Measurements from ENCODE around the gene CFL1. TPM values are rescaled to one million over a fixed set of nuclear protein-coding genes. Genes with fewer than 3 reads are reported as not detected.

The CFL1 gene
- total RNA-seq (1,000 to 10,000 TPM in 1 of 5 experiments, 100 to 1,000 TPM in 4; 403 to 1,550 (median 533) TPM), polyA plus RNA-seq (1,000 to 10,000 TPM; 2,039 to 2,314 TPM), total RNA-seq (387 reads per million, percentile 97 among the genes with 10 or more reads in this experiment)

DNA sequence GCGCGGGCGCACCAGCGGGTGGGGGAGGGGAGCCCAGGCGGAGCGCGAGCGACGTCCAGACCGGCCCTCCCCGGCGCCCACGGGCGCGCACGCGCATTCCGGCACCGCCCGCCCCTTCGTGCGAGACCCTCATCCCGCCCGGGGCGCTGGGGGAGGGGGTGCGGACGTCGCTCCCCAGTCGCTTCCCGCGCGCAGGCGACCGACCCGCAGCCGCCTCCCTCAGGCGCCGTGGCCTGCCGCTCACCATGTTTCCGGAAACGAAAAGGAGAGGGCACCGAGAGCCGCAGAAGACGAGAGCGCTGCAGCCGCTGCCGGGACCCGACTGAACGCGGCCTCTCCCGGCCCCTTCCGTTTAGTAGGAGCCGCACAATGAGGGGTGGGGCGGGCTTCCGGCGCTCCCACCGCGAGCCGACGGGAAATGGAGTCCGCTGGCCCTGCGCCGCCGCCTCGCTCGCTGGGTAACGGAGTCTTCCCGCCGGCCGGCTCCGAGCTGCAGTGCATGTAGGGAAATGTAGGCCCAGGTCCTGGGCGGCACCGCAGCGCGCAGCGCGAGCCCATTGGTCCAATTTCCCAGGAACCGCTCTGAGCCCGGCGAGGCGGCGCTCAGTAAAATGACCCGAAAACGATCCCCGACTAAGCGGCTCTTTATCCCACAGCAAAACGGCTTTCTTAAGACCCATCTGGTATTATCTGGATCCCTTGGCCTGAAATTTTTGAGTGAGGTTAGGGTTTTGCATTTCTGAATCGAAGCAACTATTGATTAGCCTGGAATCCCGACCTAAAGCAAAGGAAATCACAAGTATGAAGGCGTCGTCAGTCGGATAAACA, at the start of gene CFL1:
Gene CFL1 (minus strand): TSS at position 328 of the 828 bp plus-strand sequence. CDS start 81 bp downstream, at position 247.
- POLR2A ChIA-PET = interaction anchor here (0.6 to 12.9 kb wide), 31 partner anchors 9 to 1623 kb away, joined by 3 to 316 read pairs (median 4); partner anchors contain the start of genes BANF1, CCDC85B, CTSW and EFEMP2
- CTCF ChIA-PET = interaction anchor here (0.9 to 8.3 kb wide), 4 partner anchors 12 to 188 kb away, joined by 3 to 159 read pairs (median 16); partner anchors contain the start of genes CCDC85B and FIBP

DNA sequence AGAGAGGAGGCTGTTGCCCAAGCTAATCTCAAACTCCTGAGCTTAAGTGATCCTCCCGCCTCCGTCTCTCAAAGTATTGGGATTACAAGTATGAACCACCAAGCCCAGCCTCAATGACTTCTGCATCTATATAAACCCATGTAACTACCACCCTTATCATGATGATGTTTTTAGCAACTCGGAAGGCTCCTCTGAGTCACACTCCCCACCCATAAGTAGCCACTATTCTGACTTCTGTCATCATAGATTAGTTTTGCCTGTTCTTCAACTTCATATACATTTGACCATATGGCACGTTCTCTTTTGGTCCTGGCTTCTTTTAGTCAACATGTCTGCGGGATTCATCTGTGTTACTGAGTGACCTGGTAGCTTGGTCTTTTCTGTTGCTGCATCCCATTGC, 48.6 kb upstream of the CFL1 start:
- intact Hi-C loops (cut with micrococcal nuclease) = loop anchor here in 1 of 2 donors (10.0 kb wide), 1 partner anchor 148 kb away; the partner anchor contains the start of gene SF3B2
- Mint-ChIP-seq H3K36me3 (no peaks in the 10 kb centered on the region), H3K4me3 (no peak overlapping the region), H3K9me3 (no peaks in the 10 kb centered on the region), H3K4me1 (peaks cover 0 to 18% (median 3%) of the 10 kb centered on the region in 7 donors), H3K27ac (no peak overlapping the region), H3K27me3 (peaks cover 0 to 24% (median 5%) of the 10 kb centered on the region in 5 donors)
- DNase-seq (no peak), ATAC-seq (no peak)
- Histone ChIP-seq H3K36me3 (ENCODE audit: control insufficient read depth in 2 of 3, insufficient read depth in 3 of 3, low read length in 3 of 3) (no peaks in the 10 kb centered on the region), H3K27me3 (ENCODE audit: control insufficient read depth in 2 of 2, insufficient read depth in 2 of 2, low read length in 2 of 2) (no peaks in the 10 kb centered on the region), H3K4me3 (ENCODE audit: low read length) (no peak overlapping the region), H3K4me1 (ENCODE audit: control insufficient read depth in 2 of 2, insufficient read depth in 2 of 2, low read length in 2 of 2) (no peaks in the 10 kb centered on the region), H3K27ac (ENCODE audit: low read depth, low read length) (no peak overlapping the region), H3K9me3 (ENCODE audit: control insufficient read depth in 2 of 3, low read length in 3 of 3) (no peaks in the 10 kb centered on the region)
- ChIA-PET POLR2A (interaction anchor here (0.6 to 4.2 kb wide), 8 partner anchors 9 to 435 kb away, joined by 3 to 27 read pairs (median 3); partner anchors contain the start of genes CCDC85B, CFL1 and FIBP), CTCF (interaction anchor here (0.6 to 2.1 kb wide), 3 partner anchors 13 to 19 kb away, joined by 3 to 6 read pairs (median 5); no protein-coding TSS in a partner anchor)

More for the DNA sequence above, at the start of gene CFL1:
- ATAC-seq (peak; percentile 80), DNase-seq (peak; percentile 90 to 98 (median 97))
- Histone ChIP-seq H3K27me3 (ENCODE audit: control insufficient read depth in 2 of 2, insufficient read depth in 2 of 2, low read length in 2 of 2) (no peaks in the 10 kb centered on the region), H3K27ac (ENCODE audit: low read depth, low read length) (peak within 1 kb of the TSS; percentile 88), H3K36me3 (ENCODE audit: control insufficient read depth in 2 of 3, insufficient read depth in 3 of 3, low read length in 3 of 3) (peaks cover 32 to 61% (median 37%) of the 10 kb centered on the region in 3 experiments), H3K4me3 (ENCODE audit: low read length) (peak within 1 kb of the TSS; percentile 98), H3K9me3 (ENCODE audit: control insufficient read depth in 2 of 3, low read length in 3 of 3) (no peaks in the 10 kb centered on the region), H3K4me1 (ENCODE audit: control insufficient read depth in 2 of 2, insufficient read depth in 2 of 2, low read length in 2 of 2) (peaks cover 39 to 43% of the 10 kb centered on the region in 2 donors)
- Mint-ChIP-seq H3K4me1 (peaks cover 46 to 75% (median 61%) of the 10 kb centered on the region in 7 donors), H3K4me3 (peak within 1 kb of the TSS; percentile 92 to 100 (median 98)), H3K9me3 (peaks cover 0 to 9% (median 0%) of the 10 kb centered on the region in 11 donors), H3K36me3 (peaks cover 16 to 45% (median 27%) of the 10 kb centered on the region in 5 donors), H3K27ac (peak within 1 kb of the TSS; percentile 90 to 99 (median 97)), H3K27me3 (no peaks in the 10 kb centered on the region)
- intact Hi-C loops (cut with micrococcal nuclease) = loop anchor here (1.0 to 10.0 kb wide), 25 partner anchors 15 to 1541 kb away; partner anchors contain the start of genes BANF1 (in 2 of the 2), EIF1AD (in 2 of the 2), RELA (in 2 of the 2) and RNASEH2C (in 2 of the 2)

DNA sequence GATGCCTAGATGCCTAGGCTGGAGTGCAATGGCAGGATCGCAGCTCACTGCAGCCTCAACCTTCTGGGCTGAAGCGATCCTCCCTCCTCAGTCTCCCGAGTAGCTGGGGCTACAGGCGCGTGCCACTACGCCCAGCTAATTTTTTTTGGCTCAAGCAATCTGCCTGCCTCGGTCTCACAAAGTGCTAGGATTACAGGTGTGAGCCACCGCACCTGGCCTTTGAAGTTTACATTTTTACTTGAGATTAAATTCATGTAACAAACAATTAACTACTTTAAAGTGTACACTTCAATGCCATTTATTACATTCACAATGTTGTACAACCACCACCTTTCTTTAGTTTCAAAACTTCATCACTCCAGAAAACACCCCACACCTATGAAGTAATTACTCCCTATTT, 45.7 kb upstream of the CFL1 start:
- H3K27me3 Mint-ChIP-seq = peaks cover 0 to 19% (median 2%) of the 10 kb centered on the region in 5 donors
- CTCF ChIA-PET = no interaction called here
- ATAC-seq = no peak
- H3K27me3 ChIP-seq (ENCODE audit: control insufficient read depth in 2 of 2, insufficient read depth in 2 of 2, low read length in 2 of 2) = peaks cover 0 to 6% of the 10 kb centered on the region in 2 donors
- POLR2A ChIA-PET = interaction anchor here (1.5 to 6.5 kb wide), 2 partner anchors 10 to 13 kb away, joined by 4 to 108 read pairs; partner anchors contain the start of genes CCDC85B and FIBP
- H3K27ac ChIP-seq (ENCODE audit: low read depth, low read length) = no peak overlapping the region
- no peaks in the 10 kb centered on the region for H3K36me3 ChIP-seq (ENCODE audit: control insufficient read depth in 2 of 3, insufficient read depth in 3 of 3, low read length in 3 of 3)
- no peaks in the 10 kb centered on the region for H3K36me3 Mint-ChIP-seq
- peaks cover 17 to 19% of the 10 kb centered on the region in 2 donors for H3K4me1 ChIP-seq (ENCODE audit: control insufficient read depth in 2 of 2, insufficient read depth in 2 of 2, low read length in 2 of 2)
- H3K27ac Mint-ChIP-seq = peak overlapping the region in 2 of 9 donors; percentile 32 to 43
- peaks cover 0 to 18% (median 8%) of the 10 kb centered on the region in 7 donors for H3K4me1 Mint-ChIP-seq
- intact Hi-C loops (cut with micrococcal nuclease) = loop anchor here in 1 of 2 donors (10.0 kb wide), 1 partner anchor 151 kb away; the partner anchor contains the start of gene SF3B2
- no peaks in the 10 kb centered on the region for H3K9me3 ChIP-seq (ENCODE audit: control insufficient read depth in 2 of 3, low read length in 3 of 3)
- H3K9me3 Mint-ChIP-seq = no peaks in the 10 kb centered on the region
- H3K4me3 Mint-ChIP-seq = no peak overlapping the region
- DNase-seq = no peak
- H3K4me3 ChIP-seq (ENCODE audit: low read length) = no peak overlapping the region

DNA sequence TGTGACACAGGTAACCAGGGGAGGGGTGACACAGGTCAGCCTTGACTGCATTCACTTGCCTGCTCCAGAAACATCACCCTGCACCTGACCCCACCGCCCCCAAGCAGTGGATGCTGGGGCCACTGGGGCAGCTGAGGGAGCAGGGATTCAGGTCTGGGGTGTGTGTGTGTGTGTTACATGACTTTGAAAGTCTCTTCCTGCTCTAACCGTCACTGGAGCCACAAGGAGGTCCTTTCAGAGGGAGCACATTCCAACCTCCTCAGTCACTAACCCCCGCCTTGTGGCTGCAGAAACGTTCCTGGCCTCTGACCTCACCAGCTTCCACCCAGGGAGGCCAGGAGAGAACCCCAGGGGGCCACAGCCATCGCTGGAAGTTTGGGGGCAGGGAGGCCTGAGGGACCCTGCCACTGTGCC, 45.1 kb upstream of the CFL1 start:
- H3K36me3 ChIP-seq (ENCODE audit: control insufficient read depth in 2 of 3, insufficient read depth in 3 of 3, low read length in 3 of 3) = no peaks in the 10 kb centered on the region
- ChIA-PET POLR2A (interaction anchor here (6.5 kb wide), 1 partner anchor 12 kb away, joined by 108 read pairs; the partner anchor contains the start of genes CCDC85B and FIBP), CTCF (interaction anchor here (1.1 kb wide), 1 partner anchor 13 kb away, joined by 3 read pairs; the partner anchor contains the start of gene CCDC85B)
- H3K4me3 ChIP-seq (ENCODE audit: low read length) = no peak overlapping the region
- no peak overlapping the region for H3K4me3 Mint-ChIP-seq
- DNase-seq (no peak), ATAC-seq (no peak)
- intact Hi-C loops (cut with micrococcal nuclease) = loop anchor here in 1 of 2 donors (10.0 kb wide), 1 partner anchor 152 kb away; the partner anchor contains the start of gene SF3B2
- no peak overlapping the region for H3K27ac ChIP-seq (ENCODE audit: low read depth, low read length)
- H3K27ac Mint-ChIP-seq = peak overlapping the region in 1 of 9 donors; percentile 43
- no peaks in the 10 kb centered on the region for H3K36me3 Mint-ChIP-seq
- peaks cover 17 to 19% of the 10 kb centered on the region in 2 donors for H3K4me1 ChIP-seq (ENCODE audit: control insufficient read depth in 2 of 2, insufficient read depth in 2 of 2, low read length in 2 of 2)
- H3K9me3 Mint-ChIP-seq = no peaks in the 10 kb centered on the region
- H3K27me3 ChIP-seq (ENCODE audit: control insufficient read depth in 2 of 2, insufficient read depth in 2 of 2, low read length in 2 of 2) = peaks cover 0 to 6% of the 10 kb centered on the region in 2 donors
- H3K9me3 ChIP-seq (ENCODE audit: control insufficient read depth in 2 of 3, low read length in 3 of 3) = no peaks in the 10 kb centered on the region
- H3K27me3 Mint-ChIP-seq = peaks cover 0 to 17% (median 3%) of the 10 kb centered on the region in 5 donors
- H3K4me1 Mint-ChIP-seq = peaks cover 0 to 20% (median 10%) of the 10 kb centered on the region in 7 donors

DNA sequence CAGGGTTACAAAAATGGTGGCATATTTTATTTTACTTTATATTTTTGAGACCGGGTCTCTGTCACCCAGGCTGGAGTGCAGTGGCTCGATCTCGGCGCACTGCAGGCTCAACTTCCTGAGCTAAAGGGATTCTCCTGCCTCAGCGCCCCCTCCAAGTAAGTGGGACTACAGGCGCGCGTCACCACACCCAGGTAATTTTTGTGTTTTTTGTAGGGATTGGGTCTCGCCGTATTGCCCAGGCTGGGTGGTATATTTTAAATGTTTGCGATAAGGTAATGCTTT, 42.9 kb upstream of the CFL1 start:
- Mint-ChIP-seq H3K27ac (peak overlapping the region in 6 of 9 donors; percentile 43 to 88 (median 80)), H3K4me1 (peaks cover under 1 to 36% (median 10%) of the 10 kb centered on the region in 7 donors), H3K36me3 (no peaks in the 10 kb centered on the region), H3K4me3 (peak overlapping the region; percentile 64 to 77 (median 74)), H3K9me3 (no peaks in the 10 kb centered on the region), H3K27me3 (peaks cover 0 to 11% (median 3%) of the 10 kb centered on the region in 5 donors)
- Histone ChIP-seq H3K36me3 (ENCODE audit: control insufficient read depth in 2 of 3, insufficient read depth in 3 of 3, low read length in 3 of 3) (no peaks in the 10 kb centered on the region), H3K4me1 (ENCODE audit: control insufficient read depth in 2 of 2, insufficient read depth in 2 of 2, low read length in 2 of 2) (peaks cover 17 to 19% of the 10 kb centered on the region in 2 donors), H3K9me3 (ENCODE audit: control insufficient read depth in 2 of 3, low read length in 3 of 3) (no peaks in the 10 kb centered on the region), H3K4me3 (ENCODE audit: low read length) (peak overlapping the region; percentile 51), H3K27ac (ENCODE audit: low read depth, low read length) (no peak overlapping the region), H3K27me3 (ENCODE audit: control insufficient read depth in 2 of 2, insufficient read depth in 2 of 2, low read length in 2 of 2) (peaks cover 0 to 6% of the 10 kb centered on the region in 2 donors)
- no peak for DNase-seq
- intact Hi-C loops (cut with micrococcal nuclease) = loop anchor here (1.0 to 10.0 kb wide), 6 partner anchors 11 to 154 kb away; partner anchors contain the start of genes C11orf68 (in 2 of the 2), CCDC85B (in 2 of the 2), DRAP1 (in 2 of the 2) and SART1 (in 1 of the 2)
- POLR2A ChIA-PET = interaction anchor here (0.7 to 6.5 kb wide), 10 partner anchors 9 to 286 kb away, joined by 3 to 108 read pairs (median 4); partner anchors contain the start of genes C11orf68, CCDC85B and FIBP
- no peak for ATAC-seq
- CTCF ChIA-PET = interaction anchor here (1.1 to 2.4 kb wide), 4 partner anchors 8 to 12 kb away, joined by 3 to 10 read pairs (median 7); partner anchors contain the start of genes CCDC85B and FIBP
